ENCODE data around the gene GRIK3. TPM values are rescaled to one million over a fixed set of nuclear protein-coding genes. Genes with fewer than 3 reads are reported as not detected.

Gene GRIK3
- polyA plus RNA-seq, 2 of the 4 experiments (the other 2 are of a cell fraction): not detected

GRCh38 chr1:36751525-36751924 lies 282.8 kb downstream of the GRIK3 start:
- FAIRE-seq (no peak), DNase-seq (ENCODE audit: low read depth in 1 of 2, low spot score in 1 of 2) (peak; percentile 8 to 28), ATAC-seq (peak; percentile 19 to 68; a peak in 4 of 6 replicates)
- Histone ChIP-seq H3K4me3 (no peak overlapping the region), H3K4me1 (0 out of 3 replicates have a peak, but pooled peaks cover 2% of the 10 kb centered on the region), H3K4me2 (peak overlapping the region; percentile 31; the same call in 2 of the 3 replicates), H3K27ac (no peak overlapping the region), H3K9me3 (no peaks in the 10 kb centered on the region)
- ChIA-PET POLR2A (no interaction called here), CTCF (no interaction called here)
- WGBS (ENCODE audit: missing lambda C conversion rate): 12% methylated on average over 4 of the region's 4 CpGs
- no peak for TF ChIP-seq RNF2 (IDR thresholded peaks at IDR 0.05; ENCODE audit: borderline replicate concordance, low read depth)
- no peak for TF ChIP-seq FOSL2 (IDR thresholded peaks at IDR 0.05)
- 0 out of 2 replicates have a peak, but pooled peaks have one; percentile 6 for TF ChIP-seq FOSL2 (CRISPR knock-in tag; IDR thresholded peaks at IDR 0.05)

- no peak overlapping the region for H3K4me3 ChIP-seq
- TF ChIP-seq BCL3 (IDR thresholded peaks at IDR 0.05) (no peak), HOXA7 (CRISPR knock-in tag; IDR thresholded peaks at IDR 0.05) (no peak), BHLHE40 (IDR thresholded peaks at IDR 0.05; ENCODE audit: low read depth, low read length) (no peak)
- FAIRE-seq: no peak
- H3K4me2 ChIP-seq: no peak overlapping the region
- 62% methylated on average over 7 of the region's 7 CpGs for WGBS (ENCODE audit: missing lambda C conversion rate)
- no peaks in the 10 kb centered on the region for H3K9me3 ChIP-seq
- CTCF ChIA-PET: no interaction called here
- no peak for DNase-seq (ENCODE audit: low read depth in 1 of 2, low spot score in 1 of 2)
- POLR2A ChIA-PET: no interaction called here
- 0 out of 3 replicates have a peak, but pooled peaks cover 2% of the 10 kb centered on the region for H3K4me1 ChIP-seq
- H3K27ac ChIP-seq: no peak overlapping the region
- no peak for ATAC-seq
Measured at GRCh38 chr1:36748466-36748865, 285.8 kb downstream of the GRIK3 start.
